IMR-90 (cell line): ENCODE measurements around the gene CADM1. TPM values are rescaled to one million over a fixed set of nuclear protein-coding genes. Genes with fewer than 3 reads are reported as not detected.

Experiments used
- ATAC-seq: fragments of 200-7000 bp; cut with Tn5 transposase; 2 replicates; pipeline ENCODE4 v1.9.1; 2020; ENCODE audit warnings: low read depth, mild to moderate bottlenecking, moderate library complexity
- BruUV-seq: library from RNA; stranded (reverse); fragments of 400-500 nt; replicated peaks from 2 replicates; lab custom pipeline; 2021; lab: Mats Ljungman, UMichigan
- CTCF ChIA-PET: fragments of 300-600 bp; formaldehyde crosslinking; extraction: SDS; loops from one replicate; lab custom pipeline; 2021; ENCODE audit warnings: antibody characterized with exemption; lab: Yijun Ruan, JAX
- POLR2A ChIA-PET: fragments of 300-600 bp; sonication (Branson Sonifier 250); formaldehyde crosslinking; loops from one replicate; lab custom pipeline; 2022; ENCODE audit warnings: antibody characterized with exemption; ENCODE audit not compliant: unreplicated experiment; lab: Charles Lee
- DNase-seq: peaks from one replicate; pipeline ENCODE4 v3.0.0; 2013
- H2AFZ ChIP-seq: replicated peaks from 2 replicates; pipeline ENCODE3; 2013; ENCODE audit warnings: low read length, mild to moderate bottlenecking; ENCODE audit not compliant: poor library complexity
- H2AK5ac ChIP-seq: 2 replicates; pipeline ENCODE4 v1.6.1; 2013; ENCODE audit warnings: low read depth, low read length, inconsistent platforms
- H2AK9ac ChIP-seq: replicated peaks from 2 replicates; pipeline ENCODE3; 2013; ENCODE audit warnings: mild to moderate bottlenecking, low read depth, low read length, moderate library complexity; ENCODE audit not compliant: poor library complexity
- H2BK120ac ChIP-seq: 2 replicates; pipeline ENCODE4 v1.6.1; 2013; ENCODE audit warnings: low read depth, low read length, inconsistent platforms
- H2BK15ac ChIP-seq: 3 replicates; pipeline ENCODE4 v1.6.1; 2013; ENCODE audit warnings: low read depth, low read length, inconsistent platforms
- H2BK20ac ChIP-seq: 2 replicates; pipeline ENCODE4 v1.6.1; 2013; ENCODE audit warnings: low read depth, mild to moderate bottlenecking, inconsistent platforms, low read length, moderate library complexity
- H2BK5ac ChIP-seq: 2 replicates; pipeline ENCODE4 v1.6.1; 2013; ENCODE audit warnings: mild to moderate bottlenecking, low read depth, low read length, inconsistent platforms; ENCODE audit not compliant: poor library complexity, severe bottlenecking
- H3K14ac ChIP-seq: replicated peaks from 2 replicates; pipeline ENCODE4 v1.6.1; 2013; ENCODE audit warnings: low read depth, low read length, inconsistent platforms
- H3K18ac ChIP-seq: 2 replicates; pipeline ENCODE4 v1.6.1; 2013; ENCODE audit warnings: low read depth, low read length, control low read depth
- H3K23ac ChIP-seq: 2 replicates; pipeline ENCODE4 v1.6.1; 2013; ENCODE audit warnings: low read depth, low read length, inconsistent platforms
- H3K27ac ChIP-seq: 2 replicates; pipeline ENCODE4 v1.5.1; 2013; ENCODE audit warnings: mild to moderate bottlenecking, control low read depth, low read length; ENCODE audit not compliant: insufficient read depth
- H3K27me3 ChIP-seq: 2 replicates; pipeline ENCODE4 v1.6.1; 2013; ENCODE audit warnings: low read length; ENCODE audit not compliant: control insufficient read depth, insufficient read depth
- H3K36me3 ChIP-seq: 2 replicates; pipeline ENCODE4 v1.6.1; 2013; ENCODE audit warnings: low read length, mixed read lengths; ENCODE audit not compliant: control insufficient read depth, insufficient read depth
- H3K4ac ChIP-seq: 2 replicates; pipeline ENCODE4 v1.6.1; 2013; ENCODE audit warnings: low read depth, low read length, inconsistent platforms
- H3K4me1 ChIP-seq: 2 replicates; pipeline ENCODE4 v1.6.1; 2013; ENCODE audit warnings: low read length, mixed read lengths; ENCODE audit not compliant: control insufficient read depth, insufficient read depth
- H3K4me2 ChIP-seq: 2 replicates; pipeline ENCODE4 v1.6.1; 2013; ENCODE audit warnings: low read depth, mild to moderate bottlenecking, control low read depth, low read length, moderate library complexity
- H3K4me3 ChIP-seq: 2 replicates; pipeline ENCODE4 v1.5.1; 2013; ENCODE audit warnings: low read depth, mild to moderate bottlenecking, control low read depth, low read length, moderate library complexity; ENCODE audit not compliant: insufficient read depth
- H3K56ac ChIP-seq: 2 replicates; pipeline ENCODE4 v1.6.1; 2013; ENCODE audit warnings: low read length, inconsistent platforms; ENCODE audit not compliant: insufficient read depth; ENCODE audit errors: extremely low read depth
- H3K79me1 ChIP-seq, 2 experiments: 2 replicates each; pipeline ENCODE4 v1.6.1; 2013; ENCODE audit warnings: low read length in 2 of 2, inconsistent platforms in 1 of 2, low read depth in 1 of 2
- H3K9ac ChIP-seq: 2 replicates; pipeline ENCODE4 v1.6.1; 2013; ENCODE audit warnings: low read depth, low read length, control low read depth
- H3K9me1 ChIP-seq: 2 replicates; pipeline ENCODE4 v1.6.1; 2013; ENCODE audit warnings: low read length, inconsistent platforms; ENCODE audit not compliant: insufficient read depth
- H3K9me3 ChIP-seq: 2 replicates; pipeline ENCODE4 v1.6.1; 2013; ENCODE audit warnings: low read length; ENCODE audit not compliant: control insufficient read depth, insufficient read depth
- H4K20me1 ChIP-seq: 2 replicates; pipeline ENCODE4 v1.6.1; 2013; ENCODE audit warnings: low read length, inconsistent platforms; ENCODE audit not compliant: insufficient read depth
- H4K5ac ChIP-seq: 2 replicates; pipeline ENCODE4 v1.6.1; 2013; ENCODE audit warnings: mild to moderate bottlenecking, low read depth, low read length, control low read depth
- H4K8ac ChIP-seq, 2 experiments: 2 replicates each; pipeline ENCODE4 v1.6.1; 2013; ENCODE audit warnings: low read depth in 2 of 2, low read length in 2 of 2, control low read depth in 1 of 2, inconsistent platforms in 1 of 2
- H4K91ac ChIP-seq: 2 replicates; pipeline ENCODE4 v1.6.1; 2013; ENCODE audit warnings: low read depth, low read length, inconsistent platforms; ENCODE audit not compliant: insufficient read depth
- BHLHE40 ChIP-seq: fragments of 150-350 bp; IDR thresholded peaks from 2 replicates; pipeline ENCODE4 v1.6.1; 2016; ENCODE audit warnings: mild to moderate bottlenecking, low read depth, low read length
- CEBPB ChIP-seq: IDR thresholded peaks from 2 replicates; pipeline ENCODE4 v1.6.1; 2012; ENCODE audit warnings: low read depth, low read length, improper control_type of control experiment
- CHD1 ChIP-seq: IDR thresholded peaks from 2 replicates; pipeline ENCODE4 v1.6.1; 2012; ENCODE audit warnings: low read depth, low read length, improper control_type of control experiment
- CTCF ChIP-seq: conservative IDR thresholded peaks from 2 replicates; pipeline ENCODE4 v1.5.1; 2012; ENCODE audit warnings: mild to moderate bottlenecking, low read depth, low read length, improper control_type of control experiment
- ELK1 ChIP-seq: fragments of 150-350 bp; IDR thresholded peaks from 2 replicates; pipeline ENCODE4 v1.6.1; 2016; ENCODE audit warnings: low read depth, mild to moderate bottlenecking, low read length, moderate library complexity, borderline replicate concordance
- FOS ChIP-seq: fragments of 150-350 bp; IDR thresholded peaks from 2 replicates; pipeline ENCODE4 v1.6.1; 2016; ENCODE audit warnings: low read depth, low read length
- MAFK ChIP-seq: IDR thresholded peaks from 2 replicates; pipeline ENCODE4 v1.6.1; 2012; ENCODE audit warnings: low read depth, low read length, improper control_type of control experiment
- MAZ ChIP-seq: IDR thresholded peaks from 2 replicates; pipeline ENCODE4 v1.6.1; 2012; ENCODE audit warnings: low read depth, mild to moderate bottlenecking, low read length, improper control_type of control experiment, moderate library complexity, borderline replicate concordance
- MXI1 ChIP-seq: IDR thresholded peaks from 2 replicates; pipeline ENCODE4 v1.6.1; 2012; ENCODE audit warnings: low read depth, mild to moderate bottlenecking, low read length, moderate library complexity, borderline replicate concordance
- POLR2A ChIP-seq: IDR thresholded peaks from 2 replicates; pipeline ENCODE4 v1.6.1; 2012; ENCODE audit warnings: mild to moderate bottlenecking, low read depth, low read length
- RAD21 ChIP-seq: IDR thresholded peaks from 2 replicates; pipeline ENCODE4 v1.6.1; 2012; ENCODE audit warnings: low read length, improper control_type of control experiment
- RFX5 ChIP-seq: IDR thresholded peaks from 2 replicates; pipeline ENCODE4 v1.8.0; 2012; ENCODE audit warnings: low read depth, mild to moderate bottlenecking, low read length, moderate library complexity
- SMC3 ChIP-seq: fragments of 150-350 bp; IDR thresholded peaks from 2 replicates; pipeline ENCODE4 v1.6.1; 2016; ENCODE audit warnings: low read depth, mild to moderate bottlenecking, antibody characterized with exemption, low read length, moderate library complexity
- USF2 ChIP-seq: fragments of 150-350 bp; IDR thresholded peaks from 2 replicates; pipeline ENCODE4 v1.6.1; 2017; ENCODE audit warnings: mild to moderate bottlenecking, antibody characterized with exemption, low read length, low read depth
- WGBS, 2 experiments: methylation state at CpG; one replicate each; pipeline versions ENCODE4 v1.1.5 to v1.1.7; 2013; ENCODE audit warnings: missing lambda C conversion rate in 2 of 2; ENCODE audit not compliant: insufficient read length in 1 of 2; ENCODE audit errors: extremely low coverage in 2 of 2; 5-methylcytosine and 5-hydroxymethylcytosine counted together
- dilution Hi-C: fragments of 300-500 bp; cut with HindIII; formaldehyde crosslinking; loops from one replicate; pipeline ENCODE4 v1.14.3; 2018; ENCODE audit warnings: low sequenced_read_pairs; ENCODE audit not compliant: unreplicated experiment
- in situ Hi-C: fragments of 300-500 bp; cut with MboI; formaldehyde crosslinking; loops from 3 replicates; pipeline ENCODE4 v1.14.3; 2019; ENCODE audit warnings: low sequenced_read_pairs, inconsistent platforms, mixed read lengths
- intact Hi-C: fragments of 100-400 bp; cut with micrococcal nuclease; formaldehyde crosslinking; loops from 2 replicates; pipeline ENCODE4 v1.10.0; 2022
- polyA plus RNA-seq, 3 experiments: library from polyadenylated mRNA; depleted of rRNA; stranded (reverse); fragments of >200 nt; gene quantifications; 2 replicates each; pipeline ENCODE4 v1.2.3, GENCODE V29; 2012; ENCODE audit warnings: low replicate concordance in 1 of 3
- total RNA-seq: library from RNA; depleted of rRNA; stranded (reverse); fragments of >200 nt; gene quantifications from 2 replicates; pipeline ENCODE4 v1.2.3, GENCODE V29; 2012

Gene CADM1
- total and polyA plus RNA-seq, 2 of the 4 experiments (the other 2 are of a cell fraction): 28.8 to 77.1 TPM

GRCh38 chr11:115481528-115481927 is 22.7 kb downstream of the CADM1 start:
- ATAC-seq (no peak), DNase-seq (no peak)
- H2BK15ac ChIP-seq: no peak overlapping the region
- H2AK9ac ChIP-seq: no peak overlapping the region
- H3K18ac ChIP-seq: no peak overlapping the region
- no CpG with 5 or more reads among the region's 2 CpGs for WGBS, 2 experiments
- no peak overlapping the region for H2BK5ac ChIP-seq
- ChIA-PET POLR2A (no interaction called here), CTCF (no interaction called here)
- TF ChIP-seq MXI1 (no peak), RAD21 (no peak), CHD1 (no peak), FOS (no peak), MAZ (no peak), POLR2A (no peak), MAFK (no peak), ELK1 (no peak), SMC3 (no peak), CTCF (no peak), RFX5 (no peak), USF2 (no peak), CEBPB (no peak), BHLHE40 (no peak)
- H2BK120ac ChIP-seq: no peak overlapping the region
- no peak overlapping the region for H3K4ac ChIP-seq
- no peak overlapping the region for H3K23ac ChIP-seq
- H4K8ac ChIP-seq: no peak overlapping the region
- dilution Hi-C loops: no loop called here
- H3K27ac ChIP-seq: no peak overlapping the region
- no peaks in the 10 kb centered on the region for H3K4me1 ChIP-seq
- H4K91ac ChIP-seq: no peak overlapping the region
- H3K4me3 ChIP-seq: no peak overlapping the region
- no peak overlapping the region for H2AK5ac ChIP-seq
- no peak overlapping the region for H2AFZ ChIP-seq
- H4K20me1 ChIP-seq: no peaks in the 10 kb centered on the region
- in situ Hi-C loops: no loop called here
- H3K14ac ChIP-seq: no peak overlapping the region
- no peaks in the 10 kb centered on the region for H3K9me3 ChIP-seq
- no peak overlapping the region for H2BK20ac ChIP-seq
- no TSS peak for BruUV-seq
- H4K5ac ChIP-seq: no peak overlapping the region
- peaks cover 0 to 5% of the 10 kb centered on the region in 2 experiments; a peak in 1 of 4 replicates for H3K79me1 ChIP-seq
- H3K9me1 ChIP-seq: no peaks in the 10 kb centered on the region; the same call in 1 of the 2 replicates
- no peak overlapping the region for H3K4me2 ChIP-seq
- H3K36me3 ChIP-seq: no peaks in the 10 kb centered on the region; the same call in 1 of the 2 replicates
- H3K9ac ChIP-seq: no peak overlapping the region
- intact Hi-C loops: no loop called here
- no peak overlapping the region for H3K56ac ChIP-seq
- no peaks in the 10 kb centered on the region for H3K27me3 ChIP-seq
